ENCODE results near the gene PRR5L.

- no peak for TF ChIP-seq EZH2 (IDR thresholded peaks at IDR 0.05; ENCODE audit: borderline replicate concordance, low read length)
- TF ChIP-seq CTCF (conservative IDR thresholded peaks at IDR 0.05 in 1 of 2, IDR thresholded peaks at IDR 0.05 in 1 of 2; ENCODE audit: extremely low read depth in 1 of 2, insufficient read depth in 1 of 2, low read depth in 1 of 2, low read length in 2 of 2) = no peak
Observed at GRCh38 chr11:36447947-36448346, 151.9 kb downstream of the PRR5L start.

Measured in mammary epithelial cell (primary cell).